ENCODE results near the gene PCDH9. TPM values are rescaled to one million over a fixed set of nuclear protein-coding genes. Genes with fewer than 3 reads are reported as not detected.

Gene PCDH9
- total RNA-seq, 4 donors from 2014 or later: 0.64 to 1.1 (median 0.82) TPM

DNA sequence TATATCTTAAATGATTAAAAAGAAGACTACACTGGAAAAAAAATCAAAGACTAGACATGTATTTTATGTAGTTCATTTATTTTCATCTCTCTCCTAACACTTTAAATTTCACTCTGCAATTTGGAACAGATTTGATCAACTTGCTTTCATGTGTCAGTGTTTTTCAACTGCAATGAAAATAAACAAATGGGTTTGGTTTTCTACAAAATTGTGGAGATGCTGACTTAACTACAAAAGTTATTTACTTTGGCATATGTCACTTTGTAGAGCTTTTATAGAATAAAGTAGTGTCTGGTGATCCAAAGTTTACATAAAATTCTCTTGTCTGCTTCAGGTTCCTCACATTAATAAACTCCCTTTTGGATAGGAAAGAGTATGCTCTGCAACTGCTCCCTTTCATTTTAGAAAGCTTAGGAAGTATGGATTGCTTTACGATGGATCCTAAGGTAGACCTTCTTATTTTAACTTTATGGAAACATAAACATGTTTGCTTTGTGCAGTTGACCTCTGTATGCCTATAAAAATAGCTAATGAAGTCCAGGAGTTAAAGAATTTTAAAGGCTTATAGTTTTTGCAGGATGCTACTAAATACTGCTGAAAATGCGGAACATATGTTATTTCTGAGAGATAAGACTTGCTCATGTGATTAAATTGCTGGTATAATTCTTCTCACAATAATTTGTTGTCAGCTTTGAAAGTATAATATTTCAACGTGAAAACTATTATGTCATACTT is 815.9 kb downstream of the PCDH9 start:
- Histone ChIP-seq H3K36me3 (no peaks in the 10 kb centered on the region), H3K4me1 (no peaks in the 10 kb centered on the region), H3K27ac (no peak overlapping the region), H3K4me3 (no peak overlapping the region), H3K9me3 (no peaks in the 10 kb centered on the region), H3K27me3 (no peaks in the 10 kb centered on the region)
- no peak for DNase-seq (ENCODE audit: low spot score in 2 of 2)
- WGBS: 64% methylated on average over 3 of the region's 3 CpGs
- TF ChIP-seq POLR2AphosphoS5 (IDR thresholded peaks at IDR 0.05): no peak
- no peak for TF ChIP-seq CTCF (IDR thresholded peaks at IDR 0.05)
- TF ChIP-seq POLR2A (IDR thresholded peaks at IDR 0.05): no peak
- TF ChIP-seq EP300 (IDR thresholded peaks at IDR 0.05): no peak

DNA sequence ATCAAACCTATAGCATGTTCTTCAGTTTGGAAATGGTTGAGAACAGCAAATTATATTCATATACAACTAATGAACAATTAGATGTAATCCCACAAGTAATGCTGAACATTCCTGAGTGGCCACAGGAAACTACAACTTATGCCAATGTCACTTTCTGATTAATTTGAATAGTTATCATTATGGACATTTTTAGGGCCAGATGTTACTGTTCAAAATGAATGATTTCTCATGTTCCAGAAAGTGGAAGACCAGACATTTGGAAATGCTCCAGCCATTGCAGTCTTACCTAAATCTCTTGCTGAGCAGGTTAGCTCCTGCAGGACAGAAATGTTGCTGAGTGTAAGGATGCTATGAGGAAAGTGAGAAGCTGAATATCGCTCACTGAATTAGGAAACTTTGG is 819.8 kb downstream of the PCDH9 start:
- Histone ChIP-seq H3K4me3 (no peak overlapping the region), H3K9me3 (no peaks in the 10 kb centered on the region), H3K27ac (no peak overlapping the region), H3K27me3 (no peaks in the 10 kb centered on the region), H3K4me1 (peaks cover 6% of the 10 kb centered on the region), H3K36me3 (no peaks in the 10 kb centered on the region)
- 83% methylated on average over 1 of the region's 1 CpG for WGBS
- TF ChIP-seq EP300 (IDR thresholded peaks at IDR 0.05) (no peak), POLR2A (IDR thresholded peaks at IDR 0.05) (no peak), CTCF (IDR thresholded peaks at IDR 0.05) (no peak), POLR2AphosphoS5 (IDR thresholded peaks at IDR 0.05) (no peak)
- DNase-seq (ENCODE audit: low spot score in 2 of 2): no peak

DNA sequence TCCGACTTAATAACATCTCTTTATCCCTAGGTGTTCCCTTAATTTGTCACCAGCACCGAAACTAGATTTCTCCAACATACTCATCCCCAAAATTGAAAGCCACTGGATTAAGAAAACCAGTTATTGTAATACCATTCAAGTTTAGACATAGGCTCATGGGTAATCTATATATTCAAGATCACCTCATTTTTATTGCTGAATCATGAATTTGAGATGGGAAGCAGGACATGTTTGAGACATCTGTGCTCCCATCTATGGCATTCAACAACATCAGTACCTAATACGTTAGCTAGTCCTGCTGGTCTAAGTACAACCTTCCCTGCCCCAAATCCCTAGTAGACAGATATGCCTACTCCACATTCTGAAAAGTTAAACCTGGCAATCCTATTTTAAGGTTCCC is 820.6 kb downstream of the PCDH9 start:
- H3K27ac ChIP-seq: no peak overlapping the region
- H3K4me1 ChIP-seq: peaks cover 6% of the 10 kb centered on the region
- H3K36me3 ChIP-seq: no peaks in the 10 kb centered on the region
- H3K27me3 ChIP-seq: no peaks in the 10 kb centered on the region
- DNase-seq (ENCODE audit: low spot score in 2 of 2): no peak
- H3K9me3 ChIP-seq: no peaks in the 10 kb centered on the region
- no peak overlapping the region for H3K4me3 ChIP-seq
- WGBS: 95% methylated on average over 3 of the region's 3 CpGs
- TF ChIP-seq CTCF (IDR thresholded peaks at IDR 0.05) (no peak), EP300 (IDR thresholded peaks at IDR 0.05) (no peak), POLR2AphosphoS5 (IDR thresholded peaks at IDR 0.05) (no peak), POLR2A (IDR thresholded peaks at IDR 0.05) (no peak)

DNA sequence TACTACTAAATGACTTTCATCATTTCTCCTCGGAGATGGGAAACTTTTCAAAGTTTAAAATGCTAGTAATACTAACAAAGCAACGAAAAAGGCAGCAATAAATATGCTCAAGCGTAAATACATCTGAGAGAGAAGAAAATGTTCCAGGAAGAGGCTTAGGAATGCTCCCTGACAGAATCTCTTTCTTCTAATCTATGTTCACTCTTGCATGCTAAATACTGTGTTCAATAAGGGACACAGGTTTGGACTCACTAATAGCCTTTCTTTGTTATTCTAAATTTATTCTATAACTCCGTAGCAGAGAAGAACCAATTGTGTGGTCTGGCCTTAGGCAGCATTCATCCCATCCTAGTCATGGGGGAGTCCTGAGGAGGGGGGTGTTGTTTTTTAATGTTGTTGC is 823.0 kb downstream of the PCDH9 start:
- H3K4me1 ChIP-seq: peaks cover 6% of the 10 kb centered on the region
- no peak overlapping the region for H3K27ac ChIP-seq
- no peaks in the 10 kb centered on the region for H3K36me3 ChIP-seq
- H3K9me3 ChIP-seq: no peaks in the 10 kb centered on the region
- DNase-seq (ENCODE audit: low spot score in 2 of 2): no peak
- TF ChIP-seq CTCF (IDR thresholded peaks at IDR 0.05) (no peak), EP300 (IDR thresholded peaks at IDR 0.05) (no peak), POLR2AphosphoS5 (IDR thresholded peaks at IDR 0.05) (no peak)
- WGBS: 77% methylated on average over 4 of the region's 4 CpGs
- H3K4me3 ChIP-seq: no peak overlapping the region
- no peaks in the 10 kb centered on the region for H3K27me3 ChIP-seq

DNA sequence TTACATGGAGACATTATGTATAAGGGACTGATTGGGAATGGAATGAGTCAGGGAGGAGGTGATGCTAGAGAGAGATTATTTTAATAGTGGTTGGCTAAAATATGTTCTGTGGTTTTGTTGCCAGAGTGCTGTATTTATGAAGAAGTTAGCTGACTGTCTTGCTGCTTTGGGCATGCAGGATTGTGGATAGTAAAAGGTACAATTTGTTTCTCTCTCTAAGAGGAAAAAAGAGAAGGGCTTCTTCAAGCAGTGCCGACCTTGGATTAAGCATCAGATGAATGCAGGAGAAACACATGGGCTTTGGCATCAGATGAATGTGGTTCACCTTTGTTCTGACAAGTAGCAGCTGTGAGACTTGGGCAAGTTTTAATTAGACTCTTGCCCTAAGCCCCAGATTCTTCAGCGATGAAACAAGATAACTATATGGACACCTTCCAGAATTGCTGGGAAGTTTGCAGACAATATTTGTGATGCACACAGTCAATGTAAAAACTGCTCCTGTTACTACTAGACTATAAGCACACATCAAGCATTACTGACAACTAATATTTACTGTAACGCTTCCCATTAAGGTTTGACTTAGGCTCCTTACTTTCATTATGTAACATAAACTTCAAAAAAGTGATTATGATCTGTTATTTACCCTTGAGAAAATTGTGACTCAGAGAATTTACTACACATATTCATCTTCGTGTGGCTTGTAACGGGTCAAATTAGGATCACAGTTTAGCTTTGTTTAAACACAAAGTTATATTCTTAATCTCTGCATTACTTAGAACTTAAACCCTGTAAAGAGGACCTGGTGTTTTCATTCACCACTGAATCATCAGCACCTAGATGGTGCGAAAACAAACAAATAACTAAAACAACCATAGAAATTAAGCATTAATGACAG is 824.0 kb downstream of the PCDH9 start:
- H3K9me3 ChIP-seq: no peaks in the 10 kb centered on the region
- 45% methylated on average over 6 of the region's 6 CpGs for WGBS
- H3K36me3 ChIP-seq: no peaks in the 10 kb centered on the region
- no peaks in the 10 kb centered on the region for H3K27me3 ChIP-seq
- no peak overlapping the region for H3K27ac ChIP-seq
- TF ChIP-seq POLR2AphosphoS5 (IDR thresholded peaks at IDR 0.05) (no peak), POLR2A (IDR thresholded peaks at IDR 0.05) (no peak), CTCF (IDR thresholded peaks at IDR 0.05) (no peak), EP300 (IDR thresholded peaks at IDR 0.05) (no peak)
- H3K4me1 ChIP-seq: peaks cover 6% of the 10 kb centered on the region
- no peak overlapping the region for H3K4me3 ChIP-seq
- no peak for DNase-seq (ENCODE audit: low spot score in 2 of 2)

Measured in suprapubic skin (tissue), 4 donors.